Spleen (tissue), 11 donors: ENCODE data around the gene POLR3GL. TPM values are rescaled to one million over a fixed set of nuclear protein-coding genes. Genes with fewer than 3 reads are reported as not detected.
A peak's percentile ranks its signal among the peaks of the same experiment; 100 is the strongest.

ENCODE experiments used
- DNase-seq: peaks from one replicate; pipeline ENCODE4 v3.0.0-alpha.2; 2020
- H3K27ac ChIP-seq, 8 donors: fragments of 200-600 bp; sonication (generic) in 7 of 8; 1 replicate in 4 of 8; 2 replicates in 4 of 8; pipeline versions ENCODE4 v1.5.0 to v1.8.0; 2016 to 2021; ENCODE audit warnings: inconsistent platforms in 4 of 8, mild to moderate bottlenecking in 4 of 8, moderate library complexity in 1 of 8
- H3K27me3 ChIP-seq, 7 donors: fragments of 200-600 bp; sonication (generic) in 6 of 7; replicated peaks in 1 of 7; 1 replicate in 4 of 7; 2 replicates in 3 of 7; pipeline versions ENCODE4 v1.5.0 to v1.8.0; 2016 to 2021; ENCODE audit warnings: inconsistent platforms in 3 of 7, mild to moderate bottlenecking in 1 of 7
- H3K36me3 ChIP-seq, 6 donors: fragments of 200-600 bp; sonication (generic) in 5 of 6; 1 replicate in 4 of 6; 2 replicates in 2 of 6; pipeline versions ENCODE4 v1.5.0 to v1.8.0; 2016 to 2021; ENCODE audit warnings: inconsistent platforms in 2 of 6
- H3K4me1 ChIP-seq, 6 donors: fragments of 200-600 bp; sonication (generic) in 5 of 6; 1 replicate in 3 of 6; 2 replicates in 3 of 6; pipeline versions ENCODE4 v1.5.0 to v1.8.0; 2016 to 2021; ENCODE audit warnings: inconsistent platforms in 3 of 6
- H3K4me3 ChIP-seq, 8 donors: fragments of 200-600 bp; sonication (generic) in 7 of 8; 1 replicate in 4 of 8; 2 replicates in 4 of 8; pipeline versions ENCODE4 v1.5.0 to v1.8.0; 2016 to 2021; ENCODE audit warnings: inconsistent platforms in 4 of 8, mild to moderate bottlenecking in 4 of 8, moderate library complexity in 2 of 8
- H3K9me3 ChIP-seq, 8 donors: fragments of 200-600 bp; sonication (generic) in 7 of 8; 1 replicate in 4 of 8; 2 replicates in 4 of 8; pipeline versions ENCODE4 v1.5.0 to v1.8.0; 2016 to 2021; ENCODE audit warnings: inconsistent platforms in 4 of 8
- CTCF ChIP-seq, 11 experiments: fragments of 200-600 bp in 7 of 11; fragments of 450-650 bp in 4 of 11; sonication (generic) in 4 of 11; IDR thresholded peaks in 8 of 11; conservative IDR thresholded peaks in 3 of 11; 1 replicate in 7 of 11; 2 replicates in 4 of 11; pipeline versions ENCODE4 v1.4.0 to v1.8.0; 2016 to 2021; ENCODE audit warnings: antibody characterized with exemption in 11 of 11, inconsistent platforms in 4 of 11, mild to moderate bottlenecking in 1 of 11
- POLR2A ChIP-seq, 3 donors: fragments of 450-650 bp; IDR thresholded peaks; one replicate each; pipeline ENCODE4 v1.5.1; 2017; ENCODE audit warnings: antibody characterized with exemption in 3 of 3, mild to moderate bottlenecking in 1 of 3
- POLR2AphosphoS5 ChIP-seq, 3 donors: sonication (generic); formaldehyde crosslinking; IDR thresholded peaks; one replicate each; pipeline ENCODE4 v1.5.1; 2017; ENCODE audit warnings: antibody characterized with exemption in 3 of 3
- WGBS, 5 donors: extraction: QIAGEN DNeasy Blood & Tissue Kit in 3 of 5; methylation state at CpG; one replicate each; pipeline versions ENCODE4 v1.1.5 to v1.1.7; 2013 to 2018; 5-methylcytosine and 5-hydroxymethylcytosine counted together
- intact Hi-C: fragments of 100-400 bp; cut with DNase I; formaldehyde crosslinking; loops from one replicate; pipeline ENCODE4 v1.15.0; 2023; ENCODE audit warnings: low total_unique reads
- polyA plus RNA-seq, 3 donors: library from polyadenylated mRNA; stranded (reverse); fragments of 200-250 nt; gene quantifications; one replicate each; pipeline ENCODE4 v1.2.1, GENCODE V29; 2013
- total RNA-seq, 7 donors: library from RNA; depleted of rRNA in 3 of 7; stranded (reverse); fragments of >200 nt in 3 of 7; fragmentation: NEBNext Ultra II Directional in 4 of 7; extraction: Animal tissue kit (Norgen Biotek cat#: 25700) in 4 of 7; gene quantifications; one replicate each; pipeline versions ENCODE4 v1.1.0 to v1.2.1, GENCODE V29; 2016 to 2021
- donor health status: healthy with polysubstance abuse.
- donor health status: DM: no; HTN: no; CAD: no; lungs with moderate emphysema.
- donor health status: DM: no; HTN: no; CAD: no.
- donor health status: Bipolar disorder and iron deficiency.
- donor health status: healthy.
- donor health status: DM: no; HTN: no; CAD: no.
- donor health status: DM: yes; HTN: yes; CAD: no.

POLR3GL gene
- total and polyA plus RNA-seq, 10 donors: 22.1 to 69.2 (median 32.9) TPM

GRCh38 chr1:145977486-145978470, 13.3 kb downstream of the POLR3GL start:
- Histone ChIP-seq H3K4me3 (peak overlapping the region in 3 of 8 donors; percentile 3 to 61 (median 13)), H3K36me3 (peaks cover 0 to 14% (median 0%) of the 10 kb centered on the region in 6 donors), H3K4me1 (peaks cover 51 to 63% (median 59%) of the 10 kb centered on the region in 6 donors)

GRCh38 chr1:145978471-145978853, 14.0 kb downstream of the POLR3GL start:
- Histone ChIP-seq H3K27me3 (no peaks in the 10 kb centered on the region), H3K4me1 (peaks cover 56 to 67% (median 66%) of the 10 kb centered on the region in 6 donors), H3K27ac (peak overlapping the region; percentile 94 to 100 (median 99)), H3K36me3 (peaks cover 0 to 14% (median 0%) of the 10 kb centered on the region in 6 donors), H3K4me3 (peak overlapping the region in 6 of 8 donors; percentile 2 to 61 (median 18)), H3K9me3 (no peaks in the 10 kb centered on the region)
- no peak for DNase-seq
- intact Hi-C loops: loop anchor here (5.0 kb wide), 1 partner anchor 34 kb away; no protein-coding TSS in a partner anchor
- TF ChIP-seq POLR2AphosphoS5 (IDR thresholded peaks at IDR 0.05) (no peak), CTCF (IDR thresholded peaks at IDR 0.05 in 8 of 11, conservative IDR thresholded peaks at IDR 0.05 in 3 of 11) (no peak), POLR2A (IDR thresholded peaks at IDR 0.05) (no peak)

More at GRCh38 chr1:145977486-145978470, 13.3 kb downstream of the POLR3GL start:
- intact Hi-C loops: loop anchor here (5.0 kb wide), 1 partner anchor 35 kb away; no protein-coding TSS in a partner anchor
- no peaks in the 10 kb centered on the region for H3K27me3 ChIP-seq
- TF ChIP-seq CTCF (IDR thresholded peaks at IDR 0.05 in 8 of 11, conservative IDR thresholded peaks at IDR 0.05 in 3 of 11) (peak; percentile 82 to 97 (median 94)), POLR2AphosphoS5 (IDR thresholded peaks at IDR 0.05) (peak in 1 of 3 donors; percentile 89), POLR2A (IDR thresholded peaks at IDR 0.05) (no peak)
- H3K27ac ChIP-seq: peak overlapping the region; percentile 94 to 100 (median 99)
- no peaks in the 10 kb centered on the region for H3K9me3 ChIP-seq
- 12 to 18% (median 17%) methylated on average over 9 of the region's 9 CpGs for WGBS, 5 donors
- DNase-seq: peak; percentile 88

- Histone ChIP-seq H3K36me3 (peaks cover 0 to 14% (median 0%) of the 10 kb centered on the region in 6 donors), H3K27ac (peak overlapping the region; percentile 94 to 100 (median 99)), H3K4me3 (peak overlapping the region in 6 of 8 donors; percentile 2 to 61 (median 18)), H3K4me1 (peaks cover 60 to 74% (median 72%) of the 10 kb centered on the region in 6 donors), H3K9me3 (no peaks in the 10 kb centered on the region), H3K27me3 (no peaks in the 10 kb centered on the region)
- TF ChIP-seq POLR2AphosphoS5 (IDR thresholded peaks at IDR 0.05) (peak in 2 of 3 donors; percentile 67 to 96), CTCF (IDR thresholded peaks at IDR 0.05 in 8 of 11, conservative IDR thresholded peaks at IDR 0.05 in 3 of 11) (peak in 6 of 11 experiments; percentile 5 to 31 (median 24)), POLR2A (IDR thresholded peaks at IDR 0.05) (peak; percentile 28 to 65 (median 53))
- 7 to 12% (median 9%) methylated on average over 9 of the region's 9 CpGs for WGBS, 5 donors
- DNase-seq: peak; percentile 92
- intact Hi-C loops: loop anchor here (5.0 kb wide), 1 partner anchor 33 kb away; no protein-coding TSS in a partner anchor
These were observed 14.6 kb downstream of the POLR3GL start for GRCh38 chr1:145978854-145979745.
